Activated naive CD4-positive, alpha-beta T cell treated with anti-CD3 and anti-CD28 coated beads, Interleukin-2, amount 50 U/mL, for 16 hours (primary cell): ENCODE results near the gene SPINT3.

Experiments used
- DNase-seq: peaks from one replicate; pipeline ENCODE4 v3.0.0-alpha.2; 2020

The SPINT3 gene

GRCh38 chr20:45515147-45515913 lies at the start of gene SPINT3:
TSS of gene SPINT3 (minus strand) at chr20:45515622. CDS start at chr20:45515608, 14 bp downstream.
- DNase-seq = no peak

GRCh38 chr20:45564760-45565276 lies 49.4 kb upstream of the SPINT3 start:
- no peak for DNase-seq

- no peak for DNase-seq
These were observed 39.8 kb upstream of the SPINT3 start for GRCh38 chr20:45555198-45555597.

GRCh38 chr20:45552456-45552855 lies 37.0 kb upstream of the SPINT3 start:
- DNase-seq = no peak

GRCh38 chr20:45550765-45551164 lies 35.3 kb upstream of the SPINT3 start:
- DNase-seq = no peak

- DNase-seq = no peak
These were observed 33.0 kb upstream of the SPINT3 start for GRCh38 chr20:45548410-45548809.

- DNase-seq = no peak
These were observed 31.9 kb upstream of the SPINT3 start, which contains the start of gene EPPIN for GRCh38 chr20:45547206-45547770. TSS of gene EPPIN (minus strand) at chr20:45547401. CDS start at chr20:45547357, 44 bp downstream.

- DNase-seq = no peak
These were observed 30.5 kb upstream of the SPINT3 start for GRCh38 chr20:45545754-45546453.

- no peak for DNase-seq
These were observed 29.9 kb upstream of the SPINT3 start for GRCh38 chr20:45545351-45545750.

GRCh38 chr20:45539382-45539781 lies 24.0 kb upstream of the SPINT3 start, which contains the start of gene WFDC6:
TSS of gene WFDC6 (minus strand) at chr20:45539482. CDS start at chr20:45539407, 75 bp downstream.
- no peak for DNase-seq

GRCh38 chr20:45538209-45538799 lies 22.9 kb upstream of the SPINT3 start:
- DNase-seq = no peak

- DNase-seq = no peak
These were observed 11.9 kb upstream of the SPINT3 start for GRCh38 chr20:45527294-45527693.

- DNase-seq = no peak
These were observed 8.4 kb upstream of the SPINT3 start for GRCh38 chr20:45523821-45524220.

GRCh38 chr20:45518282-45518681 lies 2.9 kb upstream of the SPINT3 start:
- no peak for DNase-seq

- no peak for DNase-seq
These were observed 5.1 kb downstream of the SPINT3 start for GRCh38 chr20:45510242-45510862.

- no peak for DNase-seq
These were observed 6.3 kb downstream of the SPINT3 start for GRCh38 chr20:45509091-45509490.

GRCh38 chr20:45508068-45508886 lies 7.1 kb downstream of the SPINT3 start:
- DNase-seq = no peak

GRCh38 chr20:45507011-45507820 lies 8.2 kb downstream of the SPINT3 start:
- DNase-seq = no peak

GRCh38 chr20:45506398-45506797 lies 9.0 kb downstream of the SPINT3 start:
- DNase-seq = no peak

GRCh38 chr20:45503403-45503802 lies 12.0 kb downstream of the SPINT3 start:
- no peak for DNase-seq

GRCh38 chr20:45502561-45502960 lies 12.9 kb downstream of the SPINT3 start:
- DNase-seq = no peak
